HG03521 (cell line): ENCODE results near the gene CCNDBP1.
A peak's percentile ranks its signal among the peaks of the same experiment; 100 is the strongest.
"Not testable (repeated sequence)": the region's sequence is repeated elsewhere in the genome, so short reads cannot be mapped to it uniquely, and the experiment has no call there.

Experiments
- ATAC-seq: cut with Tn5 transposase; IDR thresholded peaks from one replicate; pipeline ENCODE4 v1.9.1; 2021; ENCODE audit warnings: mild to moderate bottlenecking, moderate library complexity; ENCODE audit not compliant: unreplicated experiment

CCNDBP1 gene, protein sequence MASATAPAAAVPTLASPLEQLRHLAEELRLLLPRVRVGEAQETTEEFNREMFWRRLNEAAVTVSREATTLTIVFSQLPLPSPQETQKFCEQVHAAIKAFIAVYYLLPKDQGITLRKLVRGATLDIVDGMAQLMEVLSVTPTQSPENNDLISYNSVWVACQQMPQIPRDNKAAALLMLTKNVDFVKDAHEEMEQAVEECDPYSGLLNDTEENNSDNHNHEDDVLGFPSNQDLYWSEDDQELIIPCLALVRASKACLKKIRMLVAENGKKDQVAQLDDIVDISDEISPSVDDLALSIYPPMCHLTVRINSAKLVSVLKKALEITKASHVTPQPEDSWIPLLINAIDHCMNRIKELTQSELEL

DNA sequence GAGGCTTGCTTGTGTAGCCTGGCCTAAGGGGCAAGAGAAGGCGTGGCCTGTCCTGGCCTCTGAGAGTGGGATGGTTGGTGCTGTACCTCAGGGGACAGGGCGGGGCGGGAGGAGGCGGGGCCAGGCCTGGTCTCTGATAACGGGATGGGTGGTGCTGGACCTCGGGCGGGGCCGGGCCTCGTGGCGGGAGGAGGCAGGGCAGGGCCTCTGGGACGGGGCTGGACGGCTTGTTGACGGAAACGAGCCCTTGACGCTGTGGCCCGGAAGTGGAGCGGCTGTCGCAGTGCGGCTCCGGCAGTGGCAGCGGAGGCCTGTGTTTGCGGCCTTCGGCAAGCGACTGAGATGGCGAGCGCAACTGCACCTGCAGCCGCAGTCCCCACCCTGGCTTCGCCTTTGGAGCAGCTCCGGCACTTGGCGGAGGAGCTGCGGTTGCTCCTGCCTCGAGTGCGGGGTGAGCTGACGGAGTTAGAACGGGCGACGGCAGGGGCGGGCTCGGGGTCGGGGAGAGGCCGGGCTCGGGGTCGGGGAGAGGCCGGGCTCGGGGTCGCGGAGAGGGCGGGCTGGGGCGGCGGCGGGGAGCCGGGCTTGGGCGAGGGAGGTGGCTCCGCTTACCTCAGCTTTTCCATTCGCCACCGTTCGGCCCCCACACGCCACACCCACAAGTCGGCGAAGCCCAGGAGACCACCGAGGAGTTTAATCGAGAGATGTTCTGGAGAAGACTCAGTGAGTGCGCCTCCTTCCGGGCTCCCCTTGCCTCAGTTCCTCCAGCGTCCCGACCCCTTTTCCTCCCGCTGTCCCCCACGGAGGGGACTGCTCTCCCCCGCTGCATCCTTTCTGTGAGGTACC, at the start of gene CCNDBP1:
Gene CCNDBP1, plus strand, starts transcription at position 247 of the 846 bp plus-strand sequence. Its CDS starts 96 bp downstream, at position 343.
- peak; percentile 95 for ATAC-seq

DNA sequence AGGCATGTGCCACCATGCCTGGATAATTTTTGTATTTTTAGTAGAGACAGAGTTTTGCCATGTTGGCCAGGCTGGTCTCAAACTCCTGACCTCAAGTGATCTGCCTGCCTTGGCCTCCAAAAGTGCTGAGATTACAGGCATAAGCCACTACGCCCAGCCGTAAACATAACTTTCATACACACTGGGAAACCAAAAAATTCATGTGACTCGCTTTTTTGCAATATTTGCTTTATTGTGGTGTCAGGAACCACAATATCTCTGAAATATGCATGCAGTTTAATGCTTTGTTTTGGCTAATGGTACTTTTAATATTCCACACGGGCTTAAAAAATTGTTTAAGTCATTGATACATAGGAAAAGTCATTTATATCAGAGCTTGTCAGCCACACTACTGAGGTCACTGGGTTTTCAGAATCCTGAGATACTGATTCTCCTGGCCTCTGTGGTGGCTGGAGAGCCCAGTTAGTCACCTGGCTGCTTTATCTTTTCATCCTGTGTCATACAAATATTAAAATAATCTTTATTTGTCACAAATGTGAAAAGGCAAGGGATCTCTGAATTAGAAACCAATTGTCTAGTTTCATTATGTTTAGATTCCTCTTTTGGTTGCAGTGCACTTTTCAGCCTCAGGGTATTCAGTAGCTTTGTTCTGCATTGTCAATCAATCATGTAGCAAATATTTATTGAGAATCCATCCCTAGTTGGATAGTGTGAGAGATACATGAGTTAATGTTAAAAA, 41.8 kb upstream of the CCNDBP1 start:
- ATAC-seq, result no peak

DNA sequence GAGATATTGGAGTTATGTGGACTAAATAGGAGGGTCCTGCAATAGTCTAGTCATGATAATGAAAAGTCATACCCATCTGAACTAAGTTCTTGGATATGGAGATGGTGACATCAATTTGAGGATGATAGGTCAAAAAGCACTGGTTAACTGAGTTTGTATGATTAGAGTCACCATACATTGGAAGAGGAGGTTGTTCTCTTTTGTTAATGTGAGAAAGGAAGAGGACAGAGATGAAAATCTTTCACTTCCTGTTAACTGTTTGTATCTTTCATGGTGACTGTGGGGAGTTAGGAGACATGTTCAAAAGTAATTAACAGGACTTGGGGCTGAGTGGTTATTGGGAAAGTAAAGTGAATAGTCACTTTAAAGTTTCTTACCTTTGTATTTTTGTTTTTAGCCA, 40.7 kb upstream of the CCNDBP1 start:
- ATAC-seq, result no peak

DNA sequence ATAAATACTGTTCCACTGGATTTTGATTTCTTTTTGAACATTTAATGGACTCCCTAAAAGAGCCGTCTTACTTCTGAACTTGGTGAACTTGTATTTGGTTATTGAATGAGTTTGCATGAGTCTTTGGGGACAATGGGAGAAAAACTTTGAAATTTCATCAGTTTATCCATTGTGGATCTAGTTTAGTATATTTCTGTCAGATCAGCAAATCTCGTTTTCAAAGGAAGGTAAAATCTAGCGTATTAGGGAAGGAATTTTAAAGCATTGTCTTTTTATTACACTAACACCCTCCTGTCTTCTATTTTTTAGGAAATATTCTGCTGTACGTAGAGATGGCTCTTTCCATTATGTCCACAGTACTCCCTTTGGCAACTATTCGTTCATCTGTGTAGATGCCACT, 39.0 kb upstream of the CCNDBP1 start:
- ATAC-seq, result no peak

DNA sequence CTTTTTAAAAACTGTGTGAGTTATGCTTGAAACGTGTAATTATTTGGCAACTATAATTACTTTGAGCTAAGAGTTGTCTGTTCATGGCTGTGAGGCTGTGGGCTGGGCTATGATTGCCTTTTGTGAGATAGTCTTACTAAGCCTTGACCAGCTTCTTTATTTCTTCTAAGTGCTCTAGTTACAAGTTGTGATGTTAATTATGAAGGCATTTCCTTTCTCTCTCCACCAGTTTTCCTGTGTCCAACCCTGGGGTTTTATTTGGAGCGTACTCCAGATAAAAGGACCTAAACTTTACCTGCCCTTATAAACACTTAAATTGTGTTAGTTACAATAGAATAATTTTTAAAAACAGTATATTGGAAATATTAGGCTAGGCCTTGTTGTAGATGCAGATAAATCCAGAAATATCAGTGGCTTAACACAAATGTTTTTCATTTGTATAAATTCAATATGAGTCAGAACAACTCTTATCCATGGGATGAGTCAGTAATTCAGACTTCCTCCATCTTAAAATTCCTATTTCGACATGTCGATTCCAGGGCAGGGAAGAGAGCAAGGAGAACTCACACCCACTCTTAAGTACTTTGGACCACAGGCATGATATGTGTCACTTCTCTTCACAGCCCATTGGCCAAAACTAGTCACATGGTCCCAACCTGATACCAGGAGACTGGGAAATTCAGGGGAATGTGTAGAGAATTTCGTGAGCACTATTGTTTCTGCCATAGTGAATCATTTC, 34.8 kb upstream of the CCNDBP1 start:
- ATAC-seq, result no peak

DNA sequence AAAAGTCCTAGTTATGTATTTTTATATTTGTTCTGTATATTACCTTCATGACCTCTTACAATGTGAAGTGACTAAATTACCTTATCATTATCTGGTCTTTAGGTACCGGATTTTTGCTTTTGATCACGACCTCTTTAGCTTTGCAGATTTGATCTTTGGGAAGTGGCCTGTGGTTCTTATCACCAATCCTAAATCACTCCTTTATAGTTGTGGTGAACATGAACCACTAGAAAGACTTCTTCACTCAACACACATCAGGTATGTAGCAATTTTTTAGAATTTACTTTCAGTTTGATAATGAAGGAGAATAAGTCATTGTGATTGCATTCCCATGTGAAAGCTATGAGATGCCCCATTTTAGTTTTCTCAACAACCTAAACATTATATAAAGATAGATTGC, 33.5 kb upstream of the CCNDBP1 start:
- ATAC-seq, result no peak

DNA sequence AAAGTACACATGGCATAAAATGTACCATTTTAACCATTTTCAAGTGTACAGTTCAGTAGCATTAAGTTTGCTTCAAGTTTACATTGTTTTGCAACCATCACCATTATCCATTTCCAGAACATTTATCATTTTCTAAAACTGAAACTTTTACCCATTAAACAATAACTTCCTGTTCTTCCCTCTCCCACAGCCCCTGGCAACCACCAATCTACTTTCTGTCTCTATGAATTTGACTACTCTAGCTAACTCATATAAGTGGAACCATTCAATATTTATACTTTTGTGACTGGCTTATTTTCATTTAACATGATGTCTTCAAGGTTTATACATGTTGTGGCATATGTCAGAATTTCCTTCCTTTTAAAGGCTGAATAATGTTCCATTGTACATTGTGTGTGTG, 31.9 kb upstream of the CCNDBP1 start:
- ATAC-seq, result no peak

DNA sequence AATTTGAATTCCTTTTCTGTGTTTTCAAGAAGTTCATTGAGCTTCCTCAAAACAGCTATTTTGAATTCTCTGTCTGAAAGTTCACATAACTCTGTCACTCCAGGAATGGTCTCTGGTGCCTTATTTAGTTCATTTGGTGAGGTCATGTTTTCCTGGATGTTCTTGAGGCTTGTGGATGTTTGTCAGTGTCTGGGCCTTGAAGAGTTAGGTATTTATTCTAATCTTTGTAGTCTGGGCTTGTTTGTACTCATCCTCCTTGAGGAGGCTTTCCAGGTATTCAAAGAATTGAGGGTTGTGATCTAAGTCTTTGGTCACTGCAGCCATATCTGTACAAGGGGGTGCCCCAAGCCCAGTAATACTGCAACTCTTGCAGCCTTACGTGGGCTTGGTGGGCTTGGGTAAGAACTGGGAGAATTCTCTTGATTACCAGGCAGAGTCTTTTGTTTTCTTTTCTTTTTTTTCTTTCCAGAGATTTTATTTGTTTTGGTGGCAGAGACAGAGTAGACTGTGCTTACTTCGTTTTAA, 19.3 kb upstream of the CCNDBP1 start:
- ATAC-seq, result no peak

DNA sequence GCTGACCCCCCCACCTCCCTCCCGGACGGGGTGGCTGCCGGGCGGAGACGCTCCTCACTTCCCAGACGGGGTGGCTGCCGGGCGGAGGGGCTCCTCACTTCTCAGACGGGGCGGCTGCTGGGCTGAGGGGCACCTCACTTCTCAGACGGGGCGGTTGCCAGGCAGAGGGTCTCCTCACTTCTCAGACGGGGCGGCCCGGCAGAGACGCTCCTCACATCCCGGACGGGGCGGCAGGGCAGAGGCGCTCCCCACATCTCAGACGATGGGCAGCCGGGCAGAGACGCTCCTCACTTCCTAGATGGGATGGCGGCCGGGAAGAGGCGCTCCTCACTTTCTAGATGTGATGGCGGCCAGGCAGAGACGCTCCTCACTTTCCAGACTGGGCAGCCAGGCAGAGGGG, 17.9 kb upstream of the CCNDBP1 start:
- not testable (repeated sequence) for ATAC-seq

DNA sequence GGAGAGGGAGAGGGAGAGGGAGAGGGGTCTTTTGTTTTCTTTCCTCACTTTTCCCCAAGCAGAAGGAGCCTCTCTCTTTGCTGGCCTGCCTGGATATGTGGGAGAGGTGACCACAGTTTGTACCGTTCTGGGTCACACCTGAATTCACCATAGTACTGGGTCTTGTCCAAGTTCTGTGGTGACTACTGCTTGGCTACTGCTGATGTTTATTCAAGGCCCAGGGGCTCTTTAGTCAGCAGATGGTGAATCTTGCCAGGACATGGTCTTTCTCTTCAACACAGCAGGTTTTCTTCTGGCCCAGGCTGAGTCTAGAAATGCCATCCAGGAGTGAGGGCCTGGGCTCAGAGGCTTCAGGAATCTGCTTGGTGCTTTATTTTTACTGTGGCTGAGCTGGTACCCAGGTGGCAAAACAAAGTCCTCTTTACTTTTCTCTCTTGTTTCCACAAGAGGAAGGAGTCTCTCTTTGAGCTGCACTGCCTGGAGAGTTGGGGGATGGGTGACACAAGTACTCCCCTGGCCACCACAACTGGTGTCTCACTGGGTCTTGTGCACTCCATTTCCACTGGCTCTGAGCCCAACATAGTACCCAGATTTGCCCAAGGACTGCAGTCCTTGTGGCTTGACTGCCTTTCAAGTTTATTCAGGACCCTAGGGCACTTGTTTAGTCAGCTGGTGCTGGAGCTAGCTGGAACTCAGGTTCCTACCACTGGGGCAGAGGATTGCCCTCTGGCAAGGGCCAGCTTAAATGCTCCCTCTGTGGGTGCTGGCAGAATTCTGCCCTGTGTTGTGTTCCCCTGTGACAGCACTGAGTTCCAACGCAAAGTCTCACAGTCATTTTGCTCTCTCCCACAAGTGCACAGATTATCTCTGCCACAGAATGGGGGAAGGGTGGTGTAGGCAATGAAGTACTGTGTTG, 16.8 kb upstream of the CCNDBP1 start:
- no peak for ATAC-seq

DNA sequence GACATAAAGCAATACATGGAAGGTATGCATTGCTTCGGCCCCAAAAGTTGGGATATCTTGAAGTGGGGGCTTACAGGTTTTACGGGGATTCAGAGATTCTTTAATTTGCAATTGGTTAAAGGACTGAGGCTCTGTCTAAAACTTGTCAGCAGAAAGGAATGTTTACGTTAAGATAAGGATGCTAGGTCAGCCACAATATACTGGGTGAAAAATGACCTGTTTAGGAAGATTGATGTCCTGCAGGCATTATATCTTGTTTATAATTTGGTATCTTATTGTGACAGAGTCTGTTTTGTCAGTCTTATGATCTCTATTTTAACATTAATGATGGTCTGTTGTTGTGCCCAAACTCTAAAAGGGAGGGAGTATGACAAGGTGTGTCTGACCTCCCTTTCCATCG, 15.3 kb upstream of the CCNDBP1 start:
- ATAC-seq, result no peak

DNA sequence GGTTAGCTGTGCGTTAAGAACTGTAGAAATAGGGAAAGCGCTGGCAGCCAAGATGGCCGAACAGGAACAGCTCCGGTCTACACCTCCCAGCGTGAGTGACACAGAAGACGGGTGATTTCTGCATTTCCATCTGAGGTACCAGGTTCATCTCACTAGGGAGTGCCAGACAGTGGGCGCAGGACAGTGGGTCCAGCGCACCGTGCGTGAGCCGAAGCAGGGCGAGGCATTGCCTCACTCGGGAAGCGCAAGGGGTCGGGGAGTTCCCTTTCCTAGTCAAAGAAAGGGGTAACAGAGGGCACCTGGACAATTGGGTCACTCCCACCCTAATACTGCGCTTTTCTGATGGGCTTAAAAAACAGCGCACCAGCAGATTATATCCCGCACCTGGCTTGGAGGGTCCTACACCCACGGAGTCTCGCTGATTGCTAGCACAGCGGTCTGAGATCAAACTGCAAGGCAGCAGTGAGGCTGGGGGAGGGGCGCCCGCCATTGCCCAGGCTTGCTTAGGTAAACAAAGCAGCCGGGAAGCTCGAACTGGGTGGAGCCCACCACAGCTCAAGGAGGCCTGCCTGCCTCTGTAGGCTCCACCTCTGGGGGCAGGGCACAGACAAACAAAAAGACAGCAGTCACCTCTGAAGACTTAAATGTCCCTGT, 9.4 kb upstream of the CCNDBP1 start:
- ATAC-seq, result not testable (repeated sequence)

DNA sequence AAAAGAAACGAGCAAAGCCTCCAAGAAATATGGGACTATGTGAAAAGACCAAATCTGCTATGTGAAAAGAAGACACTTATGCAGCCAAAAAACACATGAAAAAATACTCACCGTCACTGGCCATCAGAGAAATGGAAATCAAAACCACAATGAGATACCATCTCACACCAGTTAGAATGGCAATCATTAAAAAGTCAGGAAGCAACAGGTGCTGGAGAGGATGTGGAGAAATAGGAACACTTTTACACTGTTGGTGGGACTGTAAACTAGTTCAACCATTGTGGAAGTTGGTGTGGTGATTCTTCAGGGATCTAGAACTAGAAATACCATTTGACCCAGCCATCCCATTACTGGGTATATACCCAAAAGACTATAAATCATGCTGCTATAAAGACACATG, 8.1 kb upstream of the CCNDBP1 start:
- ATAC-seq, result not testable (repeated sequence)

DNA sequence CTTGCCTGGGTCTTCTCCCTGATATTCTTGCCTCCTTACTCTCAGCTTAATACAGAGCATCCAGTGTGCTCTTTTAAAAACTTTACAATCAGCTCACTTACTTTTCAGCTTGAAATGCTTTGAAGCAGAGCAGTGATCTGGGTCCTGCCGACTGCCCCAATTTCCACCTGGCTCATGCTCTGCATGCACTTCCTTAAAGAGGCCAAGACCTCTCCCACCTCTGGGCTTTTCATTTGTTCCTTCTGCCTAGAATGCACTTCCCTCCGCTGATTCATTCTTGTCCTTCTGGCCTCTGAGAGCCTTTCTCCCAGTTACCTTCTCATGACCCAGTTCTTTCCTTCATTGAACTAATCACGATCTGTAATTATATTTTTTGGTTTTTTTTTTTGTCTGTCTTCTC, 1.9 kb upstream of the CCNDBP1 start:
- no peak for ATAC-seq

DNA sequence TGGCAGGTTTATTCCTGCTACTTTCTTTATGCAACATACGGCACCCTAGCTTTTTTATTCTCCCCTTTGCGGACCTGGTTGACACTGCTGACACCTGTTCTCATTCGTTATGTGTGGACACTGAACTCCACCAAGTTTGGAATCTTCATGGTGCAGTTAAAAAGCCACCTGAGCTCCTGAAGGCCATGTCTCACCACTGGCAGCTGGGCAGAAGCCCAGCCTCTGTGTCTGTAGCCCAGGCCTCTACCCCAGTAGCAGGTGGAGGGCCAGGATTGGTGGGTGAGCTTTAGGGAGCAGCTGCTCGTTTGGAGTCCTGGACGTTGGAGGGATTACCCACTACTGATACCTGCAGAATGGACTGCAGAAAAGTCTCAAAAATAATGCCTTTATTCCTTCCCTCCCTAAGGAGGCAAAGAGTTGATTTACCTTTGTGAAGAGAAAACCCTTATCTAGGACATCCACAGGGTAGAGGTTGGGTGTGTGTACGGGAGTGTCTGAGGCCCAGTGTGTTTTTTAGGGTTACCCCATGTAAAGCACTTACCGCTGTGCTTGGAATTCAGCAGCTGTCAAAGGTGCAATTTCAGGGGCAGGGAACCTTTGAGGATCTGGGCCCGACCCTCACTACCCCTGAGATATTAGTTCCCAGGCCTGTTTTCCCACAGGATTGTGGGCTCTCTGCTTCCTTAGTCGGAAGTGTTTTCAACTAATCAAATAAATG, 637 bp upstream of the CCNDBP1 start:
- ATAC-seq, result no peak

DNA sequence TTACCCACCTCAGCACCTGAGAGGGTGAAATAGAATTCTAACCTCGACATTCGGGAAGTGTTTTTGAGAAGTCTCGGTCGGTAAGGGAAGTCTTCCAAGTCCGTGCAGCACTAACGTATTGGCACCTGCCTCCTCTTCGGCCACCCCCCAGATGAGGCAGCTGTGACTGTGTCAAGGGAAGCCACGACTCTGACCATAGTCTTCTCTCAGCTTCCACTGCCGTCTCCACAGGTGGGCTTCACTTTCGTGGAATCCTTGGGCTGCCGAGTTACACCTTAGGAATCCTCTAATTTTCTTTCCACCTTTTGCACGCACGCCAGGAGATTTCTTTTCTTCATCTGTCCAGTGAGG, 775 bp downstream of the CCNDBP1 start:
- ATAC-seq, result peak; percentile 15

DNA sequence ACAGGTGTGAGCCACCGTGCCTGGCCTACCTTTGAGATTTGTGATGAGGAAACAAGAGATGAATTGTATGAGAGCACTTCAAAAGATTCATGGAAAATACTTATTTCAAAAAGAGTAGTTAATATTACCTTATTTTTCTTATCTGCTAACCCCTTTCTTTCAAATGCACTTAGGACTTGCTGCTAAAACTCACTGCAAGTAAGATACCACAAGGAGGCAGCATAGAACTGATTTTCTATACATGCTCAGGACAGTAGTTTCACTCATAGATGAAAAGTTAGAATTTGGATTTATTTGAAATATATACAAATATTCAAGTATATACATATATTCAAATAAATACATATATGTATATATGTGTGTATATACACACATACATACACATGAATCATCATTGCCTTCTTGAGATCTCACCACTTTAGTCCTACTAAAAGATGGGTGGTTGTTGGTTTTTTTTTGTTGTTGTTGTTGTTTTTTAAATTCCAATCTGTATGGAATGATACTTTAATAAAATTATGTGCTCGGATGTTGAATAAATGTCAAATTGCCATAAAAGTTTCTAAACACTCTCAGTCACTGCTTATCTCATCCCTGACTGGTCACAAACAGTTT, 2.4 kb downstream of the CCNDBP1 start:
- ATAC-seq, result no peak

DNA sequence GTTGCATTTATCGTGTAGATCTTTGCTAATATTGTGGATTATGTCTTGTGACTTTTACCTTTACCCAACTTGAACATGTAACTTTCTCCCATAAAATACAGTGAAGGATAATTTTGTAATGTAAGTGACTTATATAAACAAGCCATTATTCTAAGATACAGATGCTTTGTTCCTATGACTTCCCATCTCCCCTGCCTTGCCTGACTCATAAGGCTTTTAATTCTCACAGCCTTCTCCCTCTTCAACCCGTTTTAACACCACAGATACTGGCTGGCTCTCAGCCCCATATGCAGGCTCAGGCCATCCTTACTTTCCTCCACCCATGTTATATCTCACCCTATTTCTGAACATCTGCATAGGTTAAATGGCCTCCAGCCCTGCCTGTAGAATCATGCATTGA, 4.1 kb downstream of the CCNDBP1 start:
- ATAC-seq, result no peak
